Stimulated activated naive CD8-positive, alpha-beta T cell treated with anti-CD3 and anti-CD28 coated beads, Interleukin-15, amount 100 ng/mL, for 72 hours (primary cell): ENCODE results near the gene SCARF1.

Experiments used
- ATAC-seq: fragments of 150-1000 bp; cut with Tn5 transposase; 2 replicates; pipeline ENCODE4 v1.10.0; 2021; ENCODE audit warnings: mild to moderate bottlenecking, moderate library complexity
- DNase-seq, 2 donors: peaks; one replicate each; pipeline ENCODE4 v3.0.0; 2021 to 2022
- H3K27ac Mint-ChIP-seq, 2 donors: one replicate each; pipeline ENCODE4 v1.8.0; 2022; ENCODE audit warnings: mild to moderate bottlenecking in 2 of 2, mixed read lengths in 2 of 2, moderate library complexity in 2 of 2
- H3K27me3 Mint-ChIP-seq: one replicate; pipeline ENCODE4 v1.8.0; 2022; ENCODE audit warnings: mixed read lengths
- H3K4me1 Mint-ChIP-seq: one replicate; pipeline ENCODE4 v1.8.0; 2022; ENCODE audit warnings: mild to moderate bottlenecking, mixed read lengths
- H3K4me3 Mint-ChIP-seq, 2 donors: one replicate each; pipeline ENCODE4 v1.8.0; 2022; ENCODE audit warnings: mild to moderate bottlenecking in 2 of 2, mixed read lengths in 2 of 2, moderate library complexity in 1 of 2
- H3K9me3 Mint-ChIP-seq, 2 donors: one replicate each; pipeline ENCODE4 v1.8.0; 2022; ENCODE audit warnings: mixed read lengths in 2 of 2

Gene SCARF1

GRCh38 chr17:1598399-1599095 lies 47.0 kb downstream of the SCARF1 start:
- H3K4me1 Mint-ChIP-seq, result peaks cover 7% of the 10 kb centered on the region
- H3K9me3 Mint-ChIP-seq, result peaks cover 0 to 9% of the 10 kb centered on the region in 2 donors
- DNase-seq, result no peak
- ATAC-seq, result no peak
- no peak overlapping the region for H3K27ac Mint-ChIP-seq
- H3K27me3 Mint-ChIP-seq, result no peaks in the 10 kb centered on the region
- no peak overlapping the region for H3K4me3 Mint-ChIP-seq

DNA sequence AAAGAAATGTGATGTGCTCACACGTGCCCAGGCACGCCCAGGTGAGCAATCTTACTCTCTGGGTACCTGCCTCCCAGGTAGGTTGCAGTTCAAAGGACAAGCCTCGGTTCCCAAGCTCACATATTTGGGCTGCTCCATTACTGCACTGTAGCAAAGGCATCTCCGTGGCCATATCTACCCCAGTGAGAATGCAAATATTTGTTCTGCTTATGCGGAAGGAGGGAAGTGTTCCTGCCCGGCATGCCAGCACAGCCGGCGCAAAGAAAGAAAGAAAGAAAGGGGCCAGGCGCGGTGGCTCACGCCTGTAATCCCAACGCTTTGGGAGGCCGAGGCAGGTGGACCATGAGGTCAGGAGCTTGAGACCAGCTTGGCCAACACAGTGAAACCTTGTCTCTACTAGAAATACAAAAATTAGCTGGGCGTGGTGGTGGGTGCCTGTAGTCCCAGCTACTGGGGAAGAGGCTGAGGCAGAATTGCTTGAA lies 47.6 kb downstream of the SCARF1 start:
- no peak overlapping the region for H3K27ac Mint-ChIP-seq
- no peak overlapping the region for H3K4me3 Mint-ChIP-seq

GRCh38 chr17:1593630-1593931 lies 52.0 kb downstream of the SCARF1 start:
- Mint-ChIP-seq H3K4me3 (peak overlapping the region in 1 of 2 donors; percentile 74), H3K27me3 (no peaks in the 10 kb centered on the region), H3K9me3 (no peaks in the 10 kb centered on the region), H3K4me1 (peaks cover 31% of the 10 kb centered on the region), H3K27ac (no peak overlapping the region)
- ATAC-seq (no peak), DNase-seq (no peak)

More for the DNA sequence above, 47.6 kb downstream of the SCARF1 start:
- DNase-seq (no peak), ATAC-seq (no peak)
- H3K4me1 Mint-ChIP-seq, result peaks cover 14% of the 10 kb centered on the region
- no peaks in the 10 kb centered on the region for H3K27me3 Mint-ChIP-seq
- H3K9me3 Mint-ChIP-seq, result peaks cover 0 to 9% of the 10 kb centered on the region in 2 donors

- no peaks in the 10 kb centered on the region for H3K27me3 Mint-ChIP-seq
- H3K4me3 Mint-ChIP-seq, result peak overlapping the region; percentile 74 to 79
- DNase-seq, result no peak
- H3K4me1 Mint-ChIP-seq, result peaks cover 31% of the 10 kb centered on the region
- H3K27ac Mint-ChIP-seq, result peak overlapping the region; percentile 88 to 97
- no peaks in the 10 kb centered on the region for H3K9me3 Mint-ChIP-seq
- peak; percentile 73 for ATAC-seq
These were observed 52.5 kb downstream of the SCARF1 start for GRCh38 chr17:1592751-1593629.

DNA sequence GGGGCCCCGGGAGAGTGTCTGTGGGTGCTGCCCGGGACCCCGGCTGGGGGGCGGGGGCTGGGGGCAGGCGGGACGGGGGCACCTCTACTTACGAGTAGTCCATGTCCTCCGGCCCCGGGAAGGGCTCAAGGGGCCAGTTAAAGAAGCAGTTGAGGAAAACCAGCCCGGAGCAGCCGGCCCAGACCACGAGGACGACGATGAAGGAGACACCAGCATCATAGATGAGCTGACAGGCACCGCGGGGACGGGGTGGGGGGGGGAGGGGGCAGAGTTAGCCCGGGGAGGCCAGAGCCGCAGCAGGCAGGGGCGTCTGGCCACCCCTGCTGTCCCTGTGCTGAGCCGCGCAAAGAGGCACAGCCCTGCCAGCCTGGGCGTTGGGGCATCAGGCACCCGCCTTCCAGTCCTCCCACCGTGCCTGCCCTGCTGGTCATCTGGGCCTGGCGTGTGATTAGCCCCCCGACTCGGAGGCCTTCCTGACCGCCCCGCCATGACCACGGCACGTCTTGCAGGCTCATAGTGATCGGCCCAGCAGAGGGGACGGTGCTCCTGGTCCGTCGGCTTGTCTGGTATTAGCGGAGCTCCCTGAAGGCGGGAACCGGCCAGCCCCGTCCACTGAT lies 54.0 kb downstream of the SCARF1 start:
- no peak overlapping the region for H3K27ac Mint-ChIP-seq
- H3K4me1 Mint-ChIP-seq, result peaks cover 31% of the 10 kb centered on the region
- H3K4me3 Mint-ChIP-seq, result no peak overlapping the region
- H3K9me3 Mint-ChIP-seq, result no peaks in the 10 kb centered on the region
- DNase-seq, result no peak
- no peak for ATAC-seq
- no peaks in the 10 kb centered on the region for H3K27me3 Mint-ChIP-seq

DNA sequence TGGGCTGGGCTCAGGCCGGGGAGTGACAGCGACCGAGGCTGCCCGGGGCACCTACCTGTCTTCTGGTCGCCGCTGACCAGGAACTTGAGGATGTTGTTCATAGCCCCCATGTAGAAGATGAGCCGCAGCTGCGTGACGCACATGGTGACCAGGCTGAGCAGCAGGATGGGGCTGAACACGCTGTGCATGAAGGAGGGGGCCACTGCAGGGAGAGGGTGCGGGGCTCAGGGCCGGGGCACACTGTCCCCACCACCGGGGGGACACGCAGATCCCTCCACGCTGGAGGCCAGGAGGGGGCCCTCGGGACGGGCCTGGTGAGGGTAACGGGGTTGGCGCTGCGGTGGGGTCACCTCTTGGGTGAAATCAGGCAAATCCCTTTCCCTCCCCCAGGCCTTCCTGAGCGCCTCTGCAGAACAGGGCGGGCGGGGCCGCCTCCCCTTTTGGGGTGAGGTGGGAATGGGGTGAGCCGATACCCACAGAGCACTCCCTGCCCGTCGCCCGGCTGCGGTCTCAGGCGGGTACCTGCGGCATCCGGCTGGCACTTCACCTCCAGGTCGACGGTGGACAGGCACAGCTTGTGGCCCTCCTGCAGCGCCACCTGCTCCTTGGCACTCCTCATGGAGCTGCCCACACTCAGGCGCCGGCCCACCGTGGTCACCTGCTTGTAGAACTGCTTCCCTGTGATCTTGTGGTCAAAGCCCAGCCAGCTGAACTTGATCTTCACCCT lies 54.6 kb downstream of the SCARF1 start:
- ATAC-seq, result peak; percentile 57
- Mint-ChIP-seq H3K4me1 (peaks cover 31% of the 10 kb centered on the region), H3K4me3 (no peak overlapping the region)

GRCh38 chr17:1590029-1590746 lies 55.3 kb downstream of the SCARF1 start:
- ATAC-seq (no peak), DNase-seq (no peak)
- Mint-ChIP-seq H3K9me3 (no peaks in the 10 kb centered on the region), H3K4me1 (peaks cover 31% of the 10 kb centered on the region), H3K27ac (no peak overlapping the region), H3K4me3 (no peak overlapping the region), H3K27me3 (no peaks in the 10 kb centered on the region)

More for the DNA sequence above, 54.6 kb downstream of the SCARF1 start:
- Mint-ChIP-seq H3K9me3 (no peaks in the 10 kb centered on the region), H3K27me3 (no peaks in the 10 kb centered on the region), H3K27ac (no peak overlapping the region)
- DNase-seq, result no peak

DNA sequence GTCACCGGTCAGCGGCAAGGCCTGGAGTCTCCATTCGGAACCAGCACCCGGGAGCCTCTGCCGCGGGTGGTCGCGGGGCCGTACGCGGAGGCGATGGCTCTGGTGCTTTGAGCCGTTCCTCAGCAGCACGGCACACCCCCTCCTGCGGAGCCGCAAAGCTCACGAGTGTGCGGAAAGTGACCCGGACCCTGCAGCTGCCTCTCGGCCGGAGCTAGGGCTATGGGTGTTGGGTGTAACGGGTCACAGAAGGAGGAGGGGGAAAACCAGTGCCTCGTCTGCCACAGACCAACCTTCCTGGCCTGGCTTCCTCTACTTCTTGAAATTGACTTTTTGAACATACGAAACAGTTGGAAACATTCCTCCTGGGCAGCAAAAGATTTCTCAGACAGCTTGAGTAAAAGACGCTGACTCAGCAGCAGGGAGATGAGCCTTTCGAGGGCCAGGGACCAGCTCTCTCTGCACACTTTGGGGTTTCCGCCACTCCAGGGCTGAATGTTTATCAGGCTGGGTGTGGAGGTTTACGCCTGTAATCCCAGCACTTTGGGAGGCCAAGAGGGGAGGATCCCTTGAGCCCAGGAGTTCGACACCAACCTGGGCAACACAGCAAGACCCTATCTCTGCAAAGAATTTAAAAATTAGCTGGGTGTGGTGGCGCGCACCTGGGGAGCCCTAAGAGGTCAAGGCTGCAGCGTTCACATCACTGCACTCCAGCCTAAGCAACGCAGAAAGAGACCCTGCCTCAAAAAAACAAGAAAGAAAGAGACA lies 56.5 kb downstream of the SCARF1 start:
- Mint-ChIP-seq H3K4me1 (peaks cover 28% of the 10 kb centered on the region), H3K4me3 (no peak overlapping the region), H3K9me3 (no peaks in the 10 kb centered on the region), H3K27ac (no peak overlapping the region), H3K27me3 (no peaks in the 10 kb centered on the region)
- ATAC-seq (no peak), DNase-seq (no peak)

DNA sequence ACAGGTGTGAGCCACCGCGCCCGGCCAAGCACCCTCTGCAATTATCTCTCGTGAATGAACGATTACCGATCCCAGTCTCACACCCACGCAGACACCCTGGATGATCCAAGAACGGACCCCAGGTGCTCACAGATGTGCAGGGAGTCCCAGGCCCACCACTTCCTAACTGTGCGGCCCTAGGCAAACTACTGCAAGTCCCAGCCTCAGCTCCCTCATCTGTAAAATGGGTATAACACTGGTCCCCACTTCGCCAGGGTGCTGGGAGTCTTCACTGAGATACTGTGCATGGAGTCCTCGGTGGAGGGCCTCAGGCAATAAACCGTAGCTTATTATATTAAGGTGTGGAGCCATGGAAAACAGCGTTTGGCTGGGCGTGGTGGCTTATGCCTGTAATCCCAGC lies 61.4 kb downstream of the SCARF1 start:
- Mint-ChIP-seq H3K9me3 (no peaks in the 10 kb centered on the region), H3K4me3 (no peak overlapping the region), H3K4me1 (no peaks in the 10 kb centered on the region), H3K27me3 (no peaks in the 10 kb centered on the region), H3K27ac (no peak overlapping the region)
- no peak for DNase-seq
- ATAC-seq, result no peak
